Measurements from ENCODE around the gene PLXNC1.

PLXNC1 gene

DNA sequence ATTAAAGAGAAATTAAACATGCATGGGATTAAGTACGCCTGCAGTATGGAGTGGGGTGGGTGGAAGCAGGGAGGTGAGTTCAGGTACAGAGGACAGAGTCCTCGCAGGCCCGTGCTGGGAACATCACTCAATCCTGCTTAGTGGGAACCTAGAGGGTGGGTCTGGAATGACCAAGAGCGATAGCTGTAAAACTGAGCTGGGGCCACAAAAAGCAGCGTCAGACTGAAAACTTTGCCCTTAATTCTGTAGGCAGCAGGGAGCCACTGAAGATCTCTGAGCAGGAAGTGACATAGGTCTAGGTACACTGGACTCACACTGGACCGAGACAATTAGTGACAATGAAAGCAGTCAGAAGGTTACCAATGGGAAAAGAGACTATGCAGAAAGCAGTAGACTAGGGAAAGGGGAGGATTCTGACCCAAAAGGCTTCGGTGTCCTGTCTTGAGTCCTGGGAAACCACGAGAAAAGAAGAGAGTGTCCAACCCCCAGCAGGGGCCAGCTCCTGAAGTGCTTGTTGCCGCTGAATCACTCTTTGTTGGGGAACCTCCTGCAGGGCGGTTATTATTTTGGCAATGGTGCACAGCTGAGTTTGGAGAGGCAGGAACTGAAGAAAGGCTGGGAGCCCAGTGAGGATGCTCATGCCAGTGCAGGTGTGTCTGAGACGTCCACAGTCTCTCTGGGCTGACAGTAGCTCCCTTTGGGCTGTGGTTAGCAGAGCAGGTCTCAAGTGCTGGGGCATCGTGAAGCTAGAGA is 97.4 kb downstream of the PLXNC1 start:
- peak; percentile 52 for DNase-seq

DNA sequence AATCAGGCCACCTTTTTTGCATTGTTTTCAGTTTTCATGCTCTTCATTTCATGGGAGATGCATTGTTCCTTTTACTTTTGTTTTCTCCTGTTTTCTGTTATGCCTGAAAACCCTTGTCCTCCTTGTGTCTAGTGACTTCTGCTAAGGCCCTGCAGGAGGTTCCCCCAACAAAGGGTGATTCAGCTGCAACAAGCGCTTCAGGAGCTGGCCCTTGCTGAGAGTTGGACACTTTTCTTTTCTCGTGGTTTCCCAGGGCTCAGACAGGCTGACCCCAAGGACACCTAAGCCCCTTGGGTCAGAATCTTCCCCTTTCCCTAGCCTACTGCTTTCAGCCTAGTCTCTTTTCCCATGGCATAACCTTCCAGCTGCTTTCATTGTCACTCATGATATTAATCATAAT is 98.9 kb downstream of the PLXNC1 start:
- DNase-seq: peak; percentile 41

DNA sequence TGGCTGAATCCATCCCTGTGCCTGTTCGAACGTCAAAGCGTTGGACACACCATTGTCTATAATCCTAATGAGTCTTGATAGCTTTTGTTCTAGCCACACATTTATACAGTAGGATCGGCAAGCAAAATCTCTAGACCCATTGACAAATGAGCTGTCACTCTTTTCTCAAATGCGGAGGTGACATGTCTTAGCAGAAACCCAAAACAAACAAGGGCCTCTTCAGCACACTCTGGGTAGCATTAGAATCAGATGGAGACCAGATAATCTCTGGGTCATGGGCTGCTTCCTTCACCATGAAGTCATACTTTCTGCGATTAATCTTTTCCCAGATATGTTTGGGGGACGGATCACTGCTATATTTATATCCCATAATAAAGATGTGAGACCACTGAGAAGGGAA is 100.2 kb downstream of the PLXNC1 start:
- no peak for DNase-seq

DNA sequence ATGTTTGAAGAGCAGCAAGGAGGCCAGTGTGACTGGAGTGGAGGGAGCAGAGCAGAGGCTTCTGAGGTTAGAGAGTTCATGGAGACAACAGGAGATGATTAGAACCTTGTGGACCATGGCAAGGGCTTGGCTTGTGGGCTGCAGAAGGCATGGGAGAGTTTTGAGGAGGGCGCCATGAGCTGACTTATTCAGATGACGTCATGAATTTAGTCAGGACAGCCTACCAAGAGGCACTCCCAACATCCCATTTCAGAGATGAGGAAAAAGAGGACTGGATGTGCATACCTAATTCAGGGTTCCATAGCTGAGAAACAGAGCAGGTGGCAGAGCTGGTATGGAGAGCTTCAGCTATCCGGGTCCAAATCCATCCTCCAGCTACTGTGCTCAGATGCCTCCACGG is 101.8 kb downstream of the PLXNC1 start:
- no peak for DNase-seq

DNA sequence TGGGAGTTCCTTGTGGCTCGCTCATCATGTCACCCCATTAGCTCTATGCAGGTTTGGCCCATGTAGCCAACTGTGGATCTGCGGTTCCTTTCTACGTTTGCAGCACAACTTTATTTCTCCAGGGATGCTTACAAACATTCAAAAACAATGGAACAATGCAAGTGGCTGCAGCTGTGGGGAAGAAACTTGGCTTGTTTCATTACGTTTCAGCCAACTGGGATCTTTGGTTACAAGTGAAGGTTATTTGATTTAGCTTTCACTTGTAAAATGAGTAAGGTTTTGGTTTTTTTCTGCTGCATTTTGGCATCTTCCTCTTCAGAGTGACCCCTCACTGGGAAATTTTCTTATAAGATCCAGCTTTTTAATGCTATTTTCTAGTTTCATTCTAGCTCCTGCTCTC is 105.9 kb downstream of the PLXNC1 start:
- DNase-seq: no peak

DNA sequence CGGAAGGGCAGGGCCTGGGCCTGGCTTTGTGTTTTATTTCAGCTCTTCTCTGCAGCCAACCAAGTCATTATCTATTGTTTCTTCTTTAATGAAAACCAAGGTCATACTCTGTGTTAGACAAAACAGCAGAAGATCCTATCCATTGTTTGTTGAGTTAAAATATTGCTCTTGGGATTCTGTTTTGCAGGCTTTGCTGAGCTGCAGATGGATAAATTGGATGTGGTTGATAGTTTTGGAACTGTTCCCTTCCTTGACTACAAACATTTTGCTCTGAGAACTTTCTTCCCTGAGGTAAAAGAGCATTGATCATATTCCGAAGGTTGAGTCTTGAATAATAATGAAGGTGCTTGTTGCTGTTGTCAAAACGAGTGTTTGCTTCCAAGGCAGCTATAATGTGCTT is 106.6 kb downstream of the PLXNC1 start:
- DNase-seq: no peak

DNA sequence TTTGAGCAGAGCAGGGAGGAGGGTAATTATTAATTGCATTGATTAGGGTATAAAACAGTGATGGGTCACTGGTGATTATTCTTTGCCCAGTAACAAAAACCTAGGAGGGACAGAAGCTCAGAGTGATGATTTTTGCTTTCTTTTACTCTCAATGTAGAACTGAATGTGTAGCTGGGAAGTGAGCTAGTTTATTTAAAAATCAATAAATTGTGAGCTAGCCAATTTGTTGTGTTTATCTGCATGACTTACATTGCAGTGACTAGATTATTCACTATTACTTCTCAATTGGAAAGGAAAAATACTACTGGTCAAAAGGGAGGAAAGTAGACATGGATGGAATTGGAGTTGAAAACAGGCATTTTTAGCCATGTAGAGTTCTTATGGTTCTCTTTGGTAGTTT is 107.1 kb downstream of the PLXNC1 start:
- DNase-seq: no peak

DNA sequence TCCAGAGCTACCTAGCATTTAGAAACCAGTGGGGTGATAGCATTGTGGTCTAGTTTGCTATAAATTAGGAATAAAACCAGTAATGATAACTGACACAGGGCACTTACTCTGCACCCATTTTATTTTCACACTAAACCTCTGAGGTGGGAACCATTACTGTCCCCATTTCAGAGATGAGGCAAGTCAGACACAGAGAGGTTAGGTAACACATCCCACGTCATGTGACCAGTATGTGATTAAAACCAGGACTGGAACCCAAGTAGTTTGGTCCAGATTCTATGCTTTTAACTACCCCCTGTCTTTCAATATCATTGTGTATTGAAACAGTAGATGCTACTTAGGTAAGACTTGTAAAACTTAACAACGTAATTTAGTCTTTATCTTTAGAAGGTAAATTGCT is 110.2 kb downstream of the PLXNC1 start:
- DNase-seq: no peak

DNA sequence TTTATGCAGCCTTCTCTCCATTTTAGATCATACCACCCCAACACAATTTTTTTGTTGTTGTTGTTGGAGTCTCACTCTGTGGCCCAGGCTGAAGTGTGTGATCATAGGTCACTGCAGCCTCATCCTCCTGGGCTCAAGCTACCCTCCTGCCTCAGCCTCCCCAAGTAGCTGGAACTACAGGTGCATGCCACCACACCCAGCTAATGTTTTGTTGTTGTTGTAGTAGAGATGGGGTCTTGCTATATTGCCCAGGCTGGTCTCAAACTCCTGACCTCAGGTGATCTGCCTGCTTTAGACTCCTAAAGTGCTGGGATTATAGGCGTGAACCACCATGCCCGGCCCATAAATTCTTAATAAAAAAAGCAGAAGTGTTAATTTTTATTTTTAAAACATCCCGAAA is 111.6 kb downstream of the PLXNC1 start:
- no peak for DNase-seq

DNA sequence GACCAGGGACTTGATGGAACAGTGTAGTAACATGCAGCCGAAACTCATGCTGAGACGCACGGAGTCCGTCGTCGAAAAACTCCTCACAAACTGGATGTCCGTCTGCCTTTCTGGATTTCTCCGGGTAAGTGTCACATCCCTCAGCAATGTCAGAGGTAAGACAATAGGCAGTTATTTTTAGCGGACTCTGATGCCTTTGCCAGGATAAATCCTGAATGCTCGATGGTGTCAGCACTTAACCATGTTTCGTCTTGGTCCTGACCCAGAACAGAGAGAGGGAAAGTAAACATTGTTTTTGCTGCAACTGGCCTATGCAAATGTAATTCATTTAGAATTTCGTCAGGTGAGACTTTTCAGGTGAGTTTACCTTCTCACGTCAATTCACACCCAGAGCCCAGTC is 112.3 kb downstream of the PLXNC1 start:
- no peak for DNase-seq

DNA sequence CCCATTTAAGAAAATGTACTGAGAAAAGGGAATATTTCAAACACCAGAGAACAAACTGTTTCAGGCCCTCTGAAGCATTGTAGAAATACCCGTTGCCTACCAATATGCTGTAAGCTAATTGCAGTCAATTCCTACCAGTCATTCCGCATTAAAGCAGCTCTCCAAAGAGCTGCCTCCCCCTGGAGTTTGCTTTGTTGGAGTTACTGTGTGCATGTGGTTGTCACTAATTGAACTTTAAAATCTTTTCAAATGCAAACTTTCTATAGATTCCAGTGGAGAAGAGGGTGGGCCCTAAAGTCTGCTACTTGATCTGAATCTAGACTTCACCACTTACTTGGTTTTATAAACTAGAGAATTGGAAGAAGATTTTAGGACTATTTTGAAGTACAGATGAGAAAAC is 112.7 kb downstream of the PLXNC1 start:
- no peak for DNase-seq

DNA sequence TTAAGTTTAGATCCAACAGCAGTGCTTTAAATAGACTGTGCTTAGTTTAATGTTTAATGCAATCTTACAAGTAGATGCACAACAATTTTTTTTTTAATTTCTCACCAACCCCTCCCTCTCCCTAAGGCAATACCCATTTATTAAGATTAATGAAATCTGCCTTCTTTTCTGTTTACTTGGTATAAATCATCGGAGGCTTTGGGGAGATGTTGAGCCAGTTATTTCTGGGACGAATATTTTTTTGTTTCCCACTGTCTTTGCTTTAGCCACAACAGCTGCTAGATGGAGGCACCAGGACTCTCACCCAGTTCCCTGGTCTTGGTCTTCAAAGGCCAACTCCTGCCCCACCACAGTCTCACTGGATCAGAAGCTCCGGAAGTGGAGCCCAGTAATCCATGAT is 113.4 kb downstream of the PLXNC1 start:
- DNase-seq: no peak

DNA sequence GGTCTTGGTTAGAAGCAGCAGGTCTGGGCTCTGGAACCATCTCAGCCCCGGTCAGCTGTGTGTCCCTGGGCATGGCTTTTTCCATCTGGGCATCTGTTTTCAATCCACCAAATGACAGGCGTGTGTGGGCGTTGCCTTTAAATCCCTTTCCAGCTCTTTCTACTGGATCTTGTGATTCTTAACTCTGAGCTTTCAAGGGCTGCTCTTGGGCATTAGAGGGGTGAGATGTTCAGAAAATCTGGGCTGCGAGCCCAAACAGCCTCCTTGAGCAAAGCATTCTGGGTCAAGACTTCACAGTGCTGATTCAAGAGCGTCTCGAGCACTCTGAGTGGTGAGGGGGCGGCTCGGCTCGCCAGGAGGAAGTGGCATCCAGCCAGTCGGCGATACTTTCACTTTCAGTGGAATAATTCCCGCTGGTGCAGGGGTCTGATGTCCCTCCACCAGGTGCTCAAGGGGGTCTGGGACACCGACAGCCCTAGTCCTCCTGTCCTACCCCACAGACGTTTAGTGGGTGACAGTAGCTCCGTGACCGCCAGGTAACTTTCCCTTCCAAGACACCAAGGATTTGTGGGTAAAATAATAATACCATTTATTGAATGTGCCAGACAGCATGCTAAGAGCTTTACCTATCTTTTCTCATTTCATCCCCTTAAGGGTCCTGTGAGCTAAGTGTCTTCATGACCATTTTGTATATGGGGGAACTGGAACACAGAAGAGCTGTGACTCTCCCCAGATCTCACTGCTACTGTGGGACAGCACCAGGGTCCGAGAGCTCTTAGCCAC is 114.0 kb downstream of the PLXNC1 start:
- DNase-seq: peak; percentile 88

DNA sequence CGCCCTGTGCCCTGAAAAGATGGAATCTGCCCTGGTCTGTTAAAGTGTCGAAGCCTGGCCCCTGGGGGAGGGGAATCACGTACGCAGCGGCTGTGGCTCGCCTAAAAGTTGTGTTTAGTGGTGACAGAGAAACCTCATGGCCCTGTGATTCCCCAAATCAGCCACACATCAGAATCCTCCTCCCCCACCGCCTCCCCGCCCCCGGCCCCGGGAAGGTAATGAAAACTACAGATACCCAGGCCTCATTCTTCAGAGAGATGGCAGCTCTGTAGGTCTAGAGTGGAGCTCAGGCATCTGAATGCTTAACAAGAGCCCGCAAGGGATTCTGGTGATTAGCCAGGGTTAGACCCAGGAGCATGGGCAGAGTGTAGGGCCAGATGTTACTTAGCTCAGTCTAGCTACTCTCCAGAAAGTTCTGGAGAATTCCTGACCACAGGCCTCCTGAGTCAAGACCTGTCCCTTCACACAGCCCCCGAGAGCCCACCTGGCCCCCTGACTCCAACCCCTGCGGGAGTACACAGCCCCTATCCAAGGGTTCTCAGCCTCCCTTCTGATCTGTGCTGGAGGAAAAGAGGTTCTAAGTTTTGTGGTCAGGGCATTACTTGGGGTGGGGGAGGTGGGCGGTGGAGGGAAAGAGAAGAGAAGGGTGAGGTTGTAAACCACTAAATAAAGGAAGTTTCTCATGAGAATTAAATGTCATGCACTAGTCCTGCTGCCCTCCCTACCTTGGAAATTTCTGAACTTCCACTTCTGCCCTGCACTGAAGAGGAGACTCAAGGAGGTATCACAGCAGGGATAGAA is 114.8 kb downstream of the PLXNC1 start:
- peak; percentile 83 for DNase-seq

DNA sequence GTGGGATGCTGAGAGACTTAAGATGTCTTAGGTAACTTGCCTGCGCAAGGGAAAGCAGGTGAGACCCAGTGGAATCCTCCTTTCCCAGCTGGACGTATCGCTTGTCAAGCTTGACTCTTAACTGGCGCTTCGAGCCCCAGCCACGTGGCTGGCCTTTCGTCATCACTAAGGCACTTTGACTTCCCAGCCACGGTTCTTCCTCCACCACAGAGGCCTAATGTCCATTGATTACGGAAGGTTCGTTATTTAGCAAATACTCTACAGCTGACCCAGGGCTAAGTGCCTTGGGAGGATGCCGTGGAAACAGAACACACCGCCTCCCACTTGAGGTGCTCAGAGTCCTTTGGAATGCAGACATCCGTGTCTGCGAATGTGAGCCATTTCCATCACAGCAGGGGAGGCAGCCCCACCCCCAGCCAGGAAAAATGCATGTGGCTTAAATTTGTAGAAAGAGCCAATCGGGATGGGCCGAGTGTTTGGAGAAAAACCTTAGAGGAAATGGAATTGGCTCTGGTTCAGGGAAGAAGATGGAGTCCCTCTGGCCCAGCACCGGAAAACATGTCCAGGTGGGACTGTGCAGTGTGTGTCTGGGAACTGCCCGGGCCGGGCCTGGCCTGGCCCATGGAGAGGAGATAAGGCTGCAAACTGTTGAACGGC is 115.7 kb downstream of the PLXNC1 start:
- DNase-seq: no peak

DNA sequence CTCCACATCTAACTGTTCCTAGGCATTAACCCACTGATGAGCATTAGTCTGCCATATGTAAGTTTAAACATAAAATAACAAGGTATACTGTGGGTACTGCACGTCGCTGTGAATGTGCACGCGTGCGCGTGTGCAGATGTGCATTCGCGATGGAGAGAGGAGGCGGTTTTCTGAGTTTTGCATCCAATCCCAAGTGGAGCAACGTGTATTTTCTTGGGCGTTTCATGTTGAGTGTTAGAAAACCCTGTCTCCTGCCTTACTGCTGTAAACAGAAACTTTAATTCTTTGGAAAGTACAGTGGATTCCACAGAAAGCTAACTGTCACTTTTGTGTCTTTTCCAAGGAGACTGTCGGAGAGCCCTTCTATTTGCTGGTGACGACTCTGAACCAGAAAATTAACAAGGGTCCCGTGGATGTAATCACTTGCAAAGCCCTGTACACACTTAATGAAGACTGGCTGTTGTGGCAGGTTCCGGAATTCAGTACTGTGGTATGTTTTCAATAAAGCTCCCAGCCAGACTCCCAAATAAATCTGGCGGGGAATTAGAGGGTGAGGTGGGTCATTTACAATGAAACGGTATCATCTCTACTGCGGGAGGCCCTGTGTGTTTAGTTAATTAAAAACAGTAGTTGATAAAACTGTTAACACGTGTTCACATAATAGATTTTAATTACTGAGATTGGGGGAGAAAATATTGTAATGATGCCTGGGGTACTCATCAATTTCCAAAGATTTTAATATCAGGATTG is 116.5 kb downstream of the PLXNC1 start:
- DNase-seq: peak; percentile 42

DNA sequence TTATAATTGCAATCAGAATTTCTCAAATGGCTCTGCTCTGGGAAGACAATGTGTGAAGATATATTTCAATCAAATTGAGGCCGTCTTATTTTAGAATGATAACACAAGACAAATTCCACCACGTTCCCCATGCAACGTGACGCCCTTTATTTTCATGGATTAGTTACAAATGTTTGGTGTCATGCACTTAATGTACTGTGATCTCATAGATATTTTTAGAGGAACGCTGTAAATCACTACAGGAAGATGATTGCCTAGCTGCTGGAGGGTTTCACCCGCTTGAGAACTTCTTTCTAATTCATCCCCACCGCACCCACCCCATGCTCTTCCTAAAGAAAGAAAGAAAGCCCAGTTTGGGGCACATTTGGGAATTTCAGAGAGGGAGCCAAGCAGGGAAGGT is 117.2 kb downstream of the PLXNC1 start:
- no peak for DNase-seq

DNA sequence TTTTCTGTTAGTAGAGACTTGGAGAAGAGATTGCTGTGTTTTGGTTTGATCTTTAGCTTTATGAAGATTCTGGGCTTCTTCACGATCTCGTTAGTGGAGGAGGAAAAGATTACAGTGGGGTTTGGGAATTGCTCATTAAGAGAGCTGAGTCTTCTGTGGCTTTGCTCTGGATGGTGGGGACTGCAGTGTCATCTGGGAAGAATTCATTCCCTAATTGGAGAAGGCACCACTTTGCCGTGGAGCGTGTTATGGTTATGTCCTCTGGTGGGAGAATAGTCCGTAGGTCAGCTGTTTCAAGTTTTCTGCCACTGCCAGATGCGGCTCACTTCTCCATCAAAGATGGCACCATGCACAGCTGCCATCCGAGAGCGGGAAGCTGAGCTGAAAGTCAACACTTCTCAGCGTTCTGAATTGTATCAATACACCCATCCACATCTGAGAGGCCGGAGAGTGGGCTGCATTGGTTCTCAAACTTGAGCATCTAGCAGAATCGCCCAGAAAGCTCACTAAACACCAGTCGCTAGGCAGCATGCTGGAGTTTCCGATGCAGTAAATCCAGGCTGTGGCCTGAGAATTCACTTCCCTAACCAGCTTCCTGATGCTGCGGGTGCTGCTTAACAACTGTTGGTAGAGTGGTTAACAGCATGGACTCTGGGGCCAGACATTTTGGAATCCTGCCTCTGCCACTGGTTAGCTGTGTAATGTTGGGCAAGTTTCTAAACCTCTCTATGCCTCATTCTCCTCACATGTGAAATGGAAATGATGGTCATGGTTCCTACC is 117.8 kb downstream of the PLXNC1 start:
- peak; percentile 0 for DNase-seq

DNA sequence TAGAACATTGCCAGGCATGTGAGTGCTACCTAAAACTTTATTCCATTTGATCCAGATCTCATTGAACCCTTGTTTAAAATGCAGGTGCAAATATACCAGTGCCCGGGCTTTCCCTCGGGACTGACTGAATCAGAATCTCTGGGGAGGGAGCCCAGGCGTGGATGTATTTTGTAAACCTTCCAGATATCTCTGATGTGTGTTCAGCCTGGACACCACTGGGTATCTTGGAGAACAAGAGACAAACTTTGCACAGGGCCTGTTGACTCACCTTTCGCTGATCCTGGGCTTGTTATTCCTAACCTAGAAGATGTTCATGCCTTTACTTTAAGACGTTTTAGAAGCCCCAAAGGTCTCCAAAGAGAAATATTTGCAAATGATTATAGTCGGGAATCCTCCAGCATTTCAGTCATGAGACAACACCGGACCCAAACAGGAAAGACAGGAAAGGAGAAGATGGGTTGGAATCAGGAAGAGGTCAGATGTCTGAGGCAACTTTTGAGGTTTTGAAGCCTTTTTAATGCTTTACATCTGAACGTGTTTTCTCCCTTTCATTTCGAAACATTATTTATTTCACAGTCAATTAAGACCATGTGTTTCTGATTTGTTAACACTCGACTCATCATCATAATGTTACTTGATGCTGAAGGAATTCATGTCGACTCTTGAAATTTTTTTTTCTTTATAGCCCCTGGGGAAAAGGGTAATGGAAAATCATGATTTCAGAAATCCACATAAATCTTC is 118.6 kb downstream of the PLXNC1 start:
- no peak for DNase-seq

DNA sequence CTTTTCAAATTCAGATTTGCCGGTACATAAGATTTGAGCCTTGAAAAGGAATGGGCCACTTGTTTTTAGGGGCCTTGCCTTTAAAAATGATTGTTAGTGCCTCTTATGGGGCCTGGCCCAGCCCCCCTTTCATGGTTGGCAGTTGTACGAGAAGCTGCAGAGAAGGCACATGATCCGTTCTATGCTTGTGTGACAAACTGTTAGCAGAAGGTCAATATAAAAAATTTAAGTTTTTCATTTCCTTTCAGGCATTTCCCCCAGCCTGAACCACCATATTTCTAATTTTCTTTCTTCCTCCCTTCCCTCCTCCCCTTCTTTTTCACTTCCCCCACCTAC is 119.1 kb downstream of the PLXNC1 start:
- DNase-seq: no peak

DNA sequence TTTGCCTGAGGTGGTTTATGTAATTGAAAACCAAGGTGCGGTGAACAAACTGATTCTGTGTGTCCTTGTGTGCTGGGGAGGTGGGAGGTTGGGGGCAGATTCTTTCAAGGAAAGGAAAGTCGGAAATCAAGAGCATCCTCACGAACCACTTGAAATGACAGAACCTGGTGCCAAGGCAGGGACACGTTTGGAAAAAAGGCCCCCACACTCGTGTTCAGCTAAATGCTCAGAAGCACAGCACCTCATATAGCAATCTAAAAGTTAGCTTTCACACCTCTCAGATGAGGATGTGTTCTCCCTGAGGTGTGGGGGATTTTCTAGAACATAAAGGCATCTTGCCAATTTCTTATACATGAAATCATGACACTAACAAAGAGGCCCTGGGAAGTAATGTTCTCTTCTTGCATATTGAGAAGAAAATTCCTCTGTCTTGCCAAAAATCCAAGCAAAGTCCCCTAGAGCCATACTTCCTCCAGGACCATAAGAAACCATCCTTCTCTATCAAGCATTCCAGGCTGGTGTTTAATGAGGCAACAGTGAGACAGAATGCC is 119.6 kb downstream of the PLXNC1 start:
- DNase-seq: no peak

Measured in activated CD8-positive, alpha-beta memory T cell treated with anti-CD3 and anti-CD28 coated beads for 24 hours (primary cell).